ENCODE measurements around the gene MAD1L1. TPM values are rescaled to one million over a fixed set of nuclear protein-coding genes. Genes with fewer than 3 reads are reported as not detected.
"Not testable (repeated sequence)": the region's sequence is repeated elsewhere in the genome, so short reads cannot be mapped to it uniquely, and the experiment has no call there.

The MAD1L1 gene
- total RNA-seq, 1 experiment from 2014 or later: 50.8 TPM

GRCh38 chr7:1839701-1840100 lies 393.0 kb downstream of the MAD1L1 start:
- Histone ChIP-seq H3K79me2 (ENCODE audit: low read depth) (no peaks in the 10 kb centered on the region), H3K9me3 (ENCODE audit: insufficient read depth, low read depth) (no peaks in the 10 kb centered on the region), H3K36me3 (ENCODE audit: low read depth) (no peaks in the 10 kb centered on the region), H3K9me2 (ENCODE audit: insufficient read depth) (no peaks in the 10 kb centered on the region), H3F3A (ENCODE audit: insufficient read depth, low read depth) (no peaks in the 10 kb centered on the region), H3K4me3 (no peak overlapping the region), H3K27me3 (ENCODE audit: insufficient read depth, low read depth) (no peaks in the 10 kb centered on the region), H3K4me2 (no peak overlapping the region), H4K20me1 (ENCODE audit: insufficient read depth) (no peaks in the 10 kb centered on the region), H2AFZ (no peak overlapping the region), H3K4me1 (replicated peaks; ENCODE audit: insufficient read depth) (no peaks in the 10 kb centered on the region), H3K27ac (no peak overlapping the region)
- DNase-seq: no peak
- TF ChIP-seq CTCF (conservative IDR thresholded peaks at IDR 0.05) (no peak), EZH2 (IDR thresholded peaks at IDR 0.05; ENCODE audit: low read depth) (no peak)
- no TSS peak for BruUV-seq (replicated peaks)
- CTCF ChIA-PET: no interaction called here
- POLR2A ChIA-PET (ENCODE audit: unreplicated experiment): no interaction called here
- intact Hi-C loops (cut with micrococcal nuclease; ENCODE audit: unreplicated experiment): no loop called here

- CTCF ChIA-PET; H3K9me2 ChIP-seq (ENCODE audit: insufficient read depth); intact Hi-C loops (cut with micrococcal nuclease; ENCODE audit: unreplicated experiment); H3F3A ChIP-seq (ENCODE audit: insufficient read depth, low read depth); BruUV-seq (replicated peaks); H3K4me3 ChIP-seq; H3K27me3 ChIP-seq (ENCODE audit: insufficient read depth, low read depth); H3K4me1 ChIP-seq (replicated peaks; ENCODE audit: insufficient read depth); H3K79me2 ChIP-seq (ENCODE audit: low read depth); H3K27ac ChIP-seq; H3K4me2 ChIP-seq; POLR2A ChIA-PET (ENCODE audit: unreplicated experiment); H2AFZ ChIP-seq; H4K20me1 ChIP-seq (ENCODE audit: insufficient read depth); H3K9me3 ChIP-seq (ENCODE audit: insufficient read depth, low read depth); H3K36me3 ChIP-seq (ENCODE audit: low read depth): not testable (repeated sequence)
- DNase-seq: peak in 1 of 2 experiments; percentile 10
Measured at GRCh38 chr7:1838911-1839531, 393.7 kb downstream of the MAD1L1 start.

GRCh38 chr7:1838544-1838872 lies 394.2 kb downstream of the MAD1L1 start:
- not testable (repeated sequence) for H3K9me2 ChIP-seq (ENCODE audit: insufficient read depth); DNase-seq; H3K79me2 ChIP-seq (ENCODE audit: low read depth)

GRCh38 chr7:1837696-1838543 lies 394.8 kb downstream of the MAD1L1 start:
- H3K36me3 ChIP-seq (ENCODE audit: low read depth); H3K4me1 ChIP-seq (replicated peaks; ENCODE audit: insufficient read depth); H2AFZ ChIP-seq; CTCF ChIA-PET; H3K4me3 ChIP-seq; DNase-seq; H3K79me2 ChIP-seq (ENCODE audit: low read depth); intact Hi-C loops (cut with micrococcal nuclease; ENCODE audit: unreplicated experiment); H3F3A ChIP-seq (ENCODE audit: insufficient read depth, low read depth); H3K27ac ChIP-seq; BruUV-seq (replicated peaks); H3K9me2 ChIP-seq (ENCODE audit: insufficient read depth); H4K20me1 ChIP-seq (ENCODE audit: insufficient read depth); H3K27me3 ChIP-seq (ENCODE audit: insufficient read depth, low read depth); H3K9me3 ChIP-seq (ENCODE audit: insufficient read depth, low read depth); H3K4me2 ChIP-seq: not testable (repeated sequence)
- POLR2A ChIA-PET (ENCODE audit: unreplicated experiment): interaction anchor here (0.6 kb wide), 1 partner anchor 145 kb away, joined by 3 read pairs; no protein-coding TSS in a partner anchor

More at GRCh38 chr7:1838544-1838872, 394.2 kb downstream of the MAD1L1 start:
- H3K9me3 ChIP-seq (ENCODE audit: insufficient read depth, low read depth); POLR2A ChIA-PET (ENCODE audit: unreplicated experiment); H3K4me3 ChIP-seq; BruUV-seq (replicated peaks); H2AFZ ChIP-seq; H3K36me3 ChIP-seq (ENCODE audit: low read depth); H4K20me1 ChIP-seq (ENCODE audit: insufficient read depth); H3K4me1 ChIP-seq (replicated peaks; ENCODE audit: insufficient read depth); H3K27ac ChIP-seq; CTCF ChIA-PET; H3K27me3 ChIP-seq (ENCODE audit: insufficient read depth, low read depth); intact Hi-C loops (cut with micrococcal nuclease; ENCODE audit: unreplicated experiment); H3F3A ChIP-seq (ENCODE audit: insufficient read depth, low read depth); H3K4me2 ChIP-seq: not testable (repeated sequence)

- BruUV-seq (replicated peaks); H2AFZ ChIP-seq; CTCF ChIA-PET; H3K9me3 ChIP-seq (ENCODE audit: insufficient read depth, low read depth); H3K79me2 ChIP-seq (ENCODE audit: low read depth); intact Hi-C loops (cut with micrococcal nuclease; ENCODE audit: unreplicated experiment); H4K20me1 ChIP-seq (ENCODE audit: insufficient read depth); H3F3A ChIP-seq (ENCODE audit: insufficient read depth, low read depth); H3K4me3 ChIP-seq; DNase-seq; H3K4me2 ChIP-seq; H3K27me3 ChIP-seq (ENCODE audit: insufficient read depth, low read depth); POLR2A ChIA-PET (ENCODE audit: unreplicated experiment); H3K9me2 ChIP-seq (ENCODE audit: insufficient read depth); H3K27ac ChIP-seq; H3K36me3 ChIP-seq (ENCODE audit: low read depth); H3K4me1 ChIP-seq (replicated peaks; ENCODE audit: insufficient read depth): not testable (repeated sequence)
Measured at GRCh38 chr7:1831933-1832535, 400.7 kb downstream of the MAD1L1 start.

GRCh38 chr7:1831471-1831870 lies 401.3 kb downstream of the MAD1L1 start:
- BruUV-seq (replicated peaks): not testable (repeated sequence)

More at GRCh38 chr7:1831471-1831870, 401.3 kb downstream of the MAD1L1 start:
- H3K79me2 ChIP-seq (ENCODE audit: low read depth); H3K27me3 ChIP-seq (ENCODE audit: insufficient read depth, low read depth); H3K27ac ChIP-seq; H2AFZ ChIP-seq; H3K4me2 ChIP-seq; intact Hi-C loops (cut with micrococcal nuclease; ENCODE audit: unreplicated experiment); DNase-seq; H3K4me1 ChIP-seq (replicated peaks; ENCODE audit: insufficient read depth); H3K9me2 ChIP-seq (ENCODE audit: insufficient read depth); CTCF ChIA-PET; H3K4me3 ChIP-seq; H4K20me1 ChIP-seq (ENCODE audit: insufficient read depth); POLR2A ChIA-PET (ENCODE audit: unreplicated experiment); H3F3A ChIP-seq (ENCODE audit: insufficient read depth, low read depth); H3K36me3 ChIP-seq (ENCODE audit: low read depth); H3K9me3 ChIP-seq (ENCODE audit: insufficient read depth, low read depth): not testable (repeated sequence)

All from PC-9 (cell line).